HCT116 (cell line): ENCODE measurements around the gene PLCB1. TPM values are rescaled to one million over a fixed set of nuclear protein-coding genes. Genes with fewer than 3 reads are reported as not detected.

Experiments used
- ATAC-seq: fragments of 200-7000 bp; cut with Tn5 transposase; 2 replicates; pipeline ENCODE4 v1.9.1; 2020; ENCODE audit warnings: mild to moderate bottlenecking, moderate library complexity
- BruUV-seq: library from RNA; stranded (reverse); fragments of 400-500 nt; replicated peaks from 2 replicates; lab custom pipeline; 2021; lab: Mats Ljungman, UMichigan
- CTCF ChIA-PET: fragments of 300-600 bp; sonication (Branson Sonifier 250); formaldehyde crosslinking; loops from one replicate; lab custom pipeline; 2021; ENCODE audit warnings: antibody characterized with exemption; lab: Charles Lee
- POLR2A ChIA-PET: fragments of 300-600, 350-600 bp; sonication (Branson Sonifier 250); formaldehyde crosslinking; loops from one replicate; lab custom pipeline; 2021; ENCODE audit warnings: antibody characterized with exemption; lab: Charles Lee
- RAD21 ChIA-PET, 2 experiments: fragments of 300-600 bp; sonication (Branson Sonifier 250); formaldehyde crosslinking; loops; one replicate each; lab custom pipeline; 2023; ENCODE audit warnings: low total read pairs in 2 of 2; ENCODE audit not compliant: uncharacterized antibody in 2 of 2, unreplicated experiment in 2 of 2, low non-redundant PET in 1 of 2; lab: Charles Lee
- DNase-seq: peaks from one replicate; pipeline ENCODE4 v3.0.0-alpha.2; 2010; ENCODE audit warnings: low read depth, low spot score
- H2AFZ ChIP-seq: fragments of 200-600 bp; shearing (Covaris generic), sonication (generic); 2 replicates; pipeline ENCODE4 v1.6.1; 2017; ENCODE audit warnings: low read depth, mixed run types, mixed read lengths, antibody characterized with exemption, low read length; ENCODE audit not compliant: poor library complexity, severe bottlenecking
- H3K27ac ChIP-seq: 2 replicates; pipeline ENCODE4 v1.5.1; 2012; ENCODE audit warnings: low read depth, low read length
- H3K27me3 ChIP-seq: fragments of 200-600 bp; sonication (generic); 2 replicates; pipeline ENCODE4 v1.6.1; 2016; ENCODE audit warnings: mixed run types, low read length, mixed read lengths; ENCODE audit not compliant: insufficient read depth
- H3K36me3 ChIP-seq, 2 experiments: fragments of 200-500 bp in 1 of 2; fragments of 200-600 bp in 1 of 2; sonication (Bioruptor generic) in 1 of 2; sonication (generic) in 1 of 2; 2 replicates each; pipeline versions ENCODE4 v1.5.1 to v1.6.1; 2014 to 2016; ENCODE audit warnings: low read length in 2 of 2, inconsistent platforms in 1 of 2, mixed read lengths in 1 of 2, mixed run types in 1 of 2; ENCODE audit not compliant: insufficient read depth in 2 of 2, control insufficient read depth in 1 of 2
- H3K4me1 ChIP-seq, 2 experiments: fragments of 200-600 bp in 1 of 2; sonication (generic) in 1 of 2; 2 replicates each; pipeline versions ENCODE4 v1.5.1 to v1.6.1; 2012 to 2017; ENCODE audit warnings: low read length in 2 of 2, inconsistent platforms in 1 of 2, mild to moderate bottlenecking in 1 of 2, mixed read lengths in 1 of 2, mixed run types in 1 of 2, moderate library complexity in 1 of 2; ENCODE audit not compliant: insufficient read depth in 2 of 2, control insufficient read depth in 1 of 2
- H3K4me2 ChIP-seq: fragments of 200-600 bp; sonication (generic); 2 replicates; pipeline ENCODE4 v1.6.1; 2017; ENCODE audit warnings: mixed run types, low read length, mixed read lengths
- H3K4me3 ChIP-seq, 2 experiments: fragments of 200-600 bp in 1 of 2; sonication (generic) in 1 of 2; replicated peaks in 1 of 2; 2 replicates each; pipeline ENCODE4 v1.5.1; 2011 to 2016; ENCODE audit warnings: low read length in 2 of 2, control low read depth in 1 of 2, low read depth in 1 of 2, mild to moderate bottlenecking in 1 of 2, mixed read lengths in 1 of 2, mixed run types in 1 of 2
- H3K79me2 ChIP-seq: fragments of 200-600 bp; sonication (generic); 2 replicates; pipeline ENCODE4 v1.6.1; 2017; ENCODE audit warnings: mild to moderate bottlenecking, mixed run types, low read length, moderate library complexity, mixed read lengths; ENCODE audit not compliant: insufficient read depth
- H3K9ac ChIP-seq: fragments of 200-600 bp; sonication (generic); 2 replicates; pipeline ENCODE4 v1.6.1; 2016; ENCODE audit warnings: low read length, mixed read lengths
- H3K9me2 ChIP-seq: fragments of 200-600 bp; sonication (generic), shearing (Covaris generic); 2 replicates; pipeline ENCODE4 v1.6.1; 2017; ENCODE audit warnings: mixed run types, mild to moderate bottlenecking, moderate library complexity; ENCODE audit not compliant: insufficient read depth
- H3K9me3 ChIP-seq, 2 experiments: fragments of 200-500 bp in 1 of 2; fragments of 200-600 bp in 1 of 2; sonication (Bioruptor generic) in 1 of 2; sonication (generic) in 1 of 2; 2 replicates each; pipeline ENCODE4 v1.6.1; 2014 to 2017; ENCODE audit warnings: low read length in 2 of 2, mixed read lengths in 2 of 2, inconsistent platforms in 1 of 2, low read depth in 1 of 2, mild to moderate bottlenecking in 1 of 2, mixed run types in 1 of 2, moderate library complexity in 1 of 2; ENCODE audit not compliant: control insufficient read depth in 1 of 2, insufficient read depth in 1 of 2
- H4K20me1 ChIP-seq: fragments of 200-600 bp; sonication (generic), shearing (Covaris generic); 2 replicates; pipeline ENCODE4 v1.6.1; 2017; ENCODE audit warnings: mixed run types, mild to moderate bottlenecking, moderate library complexity; ENCODE audit not compliant: insufficient read depth
- EGR1 ChIP-seq: IDR thresholded peaks from 2 replicates; pipeline ENCODE4 v1.6.1; 2012; ENCODE audit warnings: low read depth
- ELF1 ChIP-seq: IDR thresholded peaks from 2 replicates; pipeline ENCODE4 v1.6.1; 2012; ENCODE audit warnings: low read depth, borderline replicate concordance
- EZH2 ChIP-seq: fragments of 200-600 bp; sonication (generic); IDR thresholded peaks from 2 replicates; pipeline ENCODE4 v1.6.1; 2017; ENCODE audit warnings: antibody characterized with exemption, mixed run types
- EZH2phosphoT487 ChIP-seq: fragments of 200-600 bp; IDR thresholded peaks from 2 replicates; pipeline ENCODE4 v1.6.1; 2018; ENCODE audit warnings: antibody characterized with exemption, borderline replicate concordance
- FOSL1 ChIP-seq: IDR thresholded peaks from 2 replicates; pipeline ENCODE4 v1.6.1; 2012; ENCODE audit warnings: low read depth
- JUND ChIP-seq: IDR thresholded peaks from 2 replicates; pipeline ENCODE4 v1.6.1; 2012
- POLR2A ChIP-seq: IDR thresholded peaks from 2 replicates; pipeline ENCODE4 v1.7.0; 2011; ENCODE audit warnings: borderline replicate concordance; ENCODE audit not compliant: insufficient read depth, insufficient read length; ENCODE audit errors: extremely low read depth
- RAD21 ChIP-seq: IDR thresholded peaks from 2 replicates; pipeline ENCODE4 v1.6.1; 2012; ENCODE audit warnings: low read depth, mild to moderate bottlenecking
- SIN3A ChIP-seq: IDR thresholded peaks from 2 replicates; pipeline ENCODE4 v1.6.1; 2012; ENCODE audit warnings: low read depth
- TCF7L2 ChIP-seq: IDR thresholded peaks from 2 replicates; pipeline ENCODE4 v1.7.0; 2011; ENCODE audit warnings: borderline replicate concordance, inconsistent platforms; ENCODE audit not compliant: insufficient read depth, insufficient read length; ENCODE audit errors: extremely low read depth
- YY1 ChIP-seq: IDR thresholded peaks from 2 replicates; pipeline ENCODE4 v1.6.1; 2011; ENCODE audit warnings: low read length, low read depth, moderate library complexity, mild to moderate bottlenecking; ENCODE audit not compliant: insufficient replicate concordance; ENCODE audit errors: extremely low read depth
- ZFX ChIP-seq: fragments of 450-650 bp; IDR thresholded peaks from 2 replicates; pipeline ENCODE4 v1.6.1; 2017
- ZNF274 ChIP-seq: fragments of 200-500 bp; sonication (Bioruptor generic); IDR thresholded peaks from 2 replicates; pipeline ENCODE4 v1.6.1; 2014; ENCODE audit warnings: mild to moderate bottlenecking, low read depth, low read length, inconsistent platforms
- intact Hi-C: fragments of 100-400 bp; cut with micrococcal nuclease; formaldehyde crosslinking; loops from 2 replicates; pipeline ENCODE4 v1.10.0; 2022
- total RNA-seq: library from RNA; stranded (reverse); gene quantifications from one replicate; pipeline ENCODE4 v1.2.1, GENCODE V29; 2021; ENCODE audit not compliant: unreplicated experiment
- TF ChIP-seq, protein P1 (sequence below): IDR thresholded peaks from 2 replicates; pipeline ENCODE4 v1.6.1; 2012
- TF ChIP-seq, protein P2 (sequence below): IDR thresholded peaks from 2 replicates; pipeline ENCODE4 v1.6.1; 2011; ENCODE audit warnings: mild to moderate bottlenecking, low read length, moderate library complexity; ENCODE audit not compliant: insufficient replicate concordance; ENCODE audit errors: extremely low read depth

The PLCB1 gene
- total RNA-seq, 1 experiment from 2014 or later = 15.8 TPM

DNA sequence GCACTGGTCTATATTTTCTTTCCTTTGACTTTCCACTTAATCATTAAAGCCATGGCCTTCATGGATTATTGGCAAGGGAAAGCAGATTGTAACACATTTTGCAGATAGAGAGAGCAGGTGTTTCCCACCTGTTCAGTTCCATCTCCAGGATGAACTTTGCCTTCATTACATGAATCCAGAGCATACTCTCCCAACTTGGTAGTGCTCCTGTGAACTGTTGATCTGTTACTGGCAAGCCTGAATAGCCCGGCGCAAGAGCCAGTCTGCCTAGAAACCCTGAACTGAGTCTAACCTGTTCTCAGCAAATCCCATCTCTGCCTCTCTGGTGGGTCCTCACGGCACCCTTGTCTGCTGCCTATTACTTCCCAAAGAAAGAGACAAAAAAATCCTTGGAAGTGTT is 210.3 kb downstream of the PLCB1 start:
- Histone ChIP-seq H4K20me1 (no peaks in the 10 kb centered on the region), H3K27ac (no peak overlapping the region)
- TF ChIP-seq JUND (no peak), EGR1 (no peak), TCF7L2 (no peak)
- TF ChIP-seq, all 23 proteins: peak for 0
- intact Hi-C loops = no loop called here
- ChIA-PET RAD21 (no interaction called here), POLR2A (no interaction called here), CTCF (no interaction called here)
- Histone ChIP-seq H3K4me1 (no peaks in the 10 kb centered on the region), H3K9ac (no peak overlapping the region), H3K27me3 (no peaks in the 10 kb centered on the region), H3K9me3 (no peaks in the 10 kb centered on the region), H3K4me3 (no peak overlapping the region), H3K79me2 (no peaks in the 10 kb centered on the region), H3K9me2 (no peaks in the 10 kb centered on the region), H3K4me2 (no peak overlapping the region), H2AFZ (no peak overlapping the region), H3K36me3 (no peaks in the 10 kb centered on the region)
- no peak for ATAC-seq
- DNase-seq = no peak
- no TSS peak for BruUV-seq

DNA sequence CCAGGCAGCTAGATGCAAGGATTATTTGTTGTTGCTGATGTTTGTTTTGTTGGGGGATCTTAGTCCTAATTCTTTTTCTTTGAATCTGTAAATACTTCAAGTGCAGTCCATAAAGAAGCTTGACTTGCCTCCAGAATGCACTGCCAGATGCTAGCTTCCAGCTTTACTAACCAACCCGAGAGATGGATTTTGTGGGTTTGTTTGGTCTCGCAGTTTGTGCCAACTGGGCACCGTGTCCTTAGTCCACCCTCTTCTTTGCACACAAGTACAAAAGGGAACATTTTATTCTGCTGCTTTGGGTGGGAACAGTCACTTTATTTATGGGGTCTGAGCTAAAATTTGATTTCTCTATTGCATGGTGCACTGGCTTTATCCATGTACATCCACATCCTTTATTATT is 212.0 kb downstream of the PLCB1 start:
- RAD21 ChIA-PET = no interaction called here
- no peak overlapping the region for H2AFZ ChIP-seq
- no peaks in the 10 kb centered on the region for H3K9me3 ChIP-seq
- H3K4me3 ChIP-seq = no peak overlapping the region
- H3K27me3 ChIP-seq = no peaks in the 10 kb centered on the region
- H4K20me1 ChIP-seq = no peaks in the 10 kb centered on the region
- no peaks in the 10 kb centered on the region for H3K4me1 ChIP-seq
- CTCF ChIA-PET = no interaction called here
- BruUV-seq = no TSS peak
- H3K79me2 ChIP-seq = no peaks in the 10 kb centered on the region
- ATAC-seq = no peak
- no peaks in the 10 kb centered on the region for H3K36me3 ChIP-seq
- H3K9ac ChIP-seq = no peak overlapping the region
- POLR2A ChIA-PET = no interaction called here
- intact Hi-C loops = no loop called here
- H3K9me2 ChIP-seq = no peaks in the 10 kb centered on the region
- DNase-seq = no peak
- no peak overlapping the region for H3K27ac ChIP-seq
- H3K4me2 ChIP-seq = no peak overlapping the region
- TF ChIP-seq YY1 (no peak), ZFX (no peak), SIN3A (no peak), EZH2 (no peak), FOSL1 (no peak), POLR2A (no peak), RAD21 (no peak), ELF1 (no peak), EZH2phosphoT487 (no peak), ZNF274 (no peak), JUND (no peak), TCF7L2 (no peak)
- TF ChIP-seq, protein P1, sequence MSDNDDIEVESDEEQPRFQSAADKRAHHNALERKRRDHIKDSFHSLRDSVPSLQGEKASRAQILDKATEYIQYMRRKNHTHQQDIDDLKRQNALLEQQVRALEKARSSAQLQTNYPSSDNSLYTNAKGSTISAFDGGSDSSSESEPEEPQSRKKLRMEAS = no peak
- TF ChIP-seq, protein P2, sequence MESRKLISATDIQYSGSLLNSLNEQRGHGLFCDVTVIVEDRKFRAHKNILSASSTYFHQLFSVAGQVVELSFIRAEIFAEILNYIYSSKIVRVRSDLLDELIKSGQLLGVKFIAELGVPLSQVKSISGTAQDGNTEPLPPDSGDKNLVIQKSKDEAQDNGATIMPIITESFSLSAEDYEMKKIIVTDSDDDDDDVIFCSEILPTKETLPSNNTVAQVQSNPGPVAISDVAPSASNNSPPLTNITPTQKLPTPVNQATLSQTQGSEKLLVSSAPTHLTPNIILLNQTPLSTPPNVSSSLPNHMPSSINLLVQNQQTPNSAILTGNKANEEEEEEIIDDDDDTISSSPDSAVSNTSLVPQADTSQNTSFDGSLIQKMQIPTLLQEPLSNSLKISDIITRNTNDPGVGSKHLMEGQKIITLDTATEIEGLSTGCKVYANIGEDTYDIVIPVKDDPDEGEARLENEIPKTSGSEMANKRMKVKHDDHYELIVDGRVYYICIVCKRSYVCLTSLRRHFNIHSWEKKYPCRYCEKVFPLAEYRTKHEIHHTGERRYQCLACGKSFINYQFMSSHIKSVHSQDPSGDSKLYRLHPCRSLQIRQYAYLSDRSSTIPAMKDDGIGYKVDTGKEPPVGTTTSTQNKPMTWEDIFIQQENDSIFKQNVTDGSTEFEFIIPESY = no peak
